Esophagus squamous epithelium (tissue), 5 donors: ENCODE measurements around the gene ARV1. TPM values are rescaled to one million over a fixed set of nuclear protein-coding genes. Genes with fewer than 3 reads are reported as not detected.
"Not testable (repeated sequence)": the region's sequence is repeated elsewhere in the genome, so short reads cannot be mapped to it uniquely, and the experiment has no call there.

ENCODE experiments used
- DNase-seq: peaks from one replicate; lab custom pipeline; 2025; lab: John Stamatoyannopoulos, UW
- H3K27ac ChIP-seq, 4 donors: fragments of 200-600 bp; sonication (generic); one replicate each; pipeline ENCODE4 v1.5.1; 2016 to 2019; ENCODE audit warnings: mild to moderate bottlenecking in 1 of 4
- H3K27me3 ChIP-seq, 4 donors: fragments of 200-600 bp; sonication (generic); 1 replicate in 3 of 4; 2 replicates in 1 of 4; pipeline versions ENCODE4 v1.5.1 to v1.6.0; 2017 to 2021; ENCODE audit warnings: antibody characterized with exemption in 1 of 4
- H3K36me3 ChIP-seq, 3 donors: fragments of 200-600 bp; sonication (generic); one replicate each; pipeline ENCODE4 v1.5.1; 2016 to 2019
- H3K4me1 ChIP-seq, 3 donors: fragments of 200-600 bp; sonication (generic); one replicate each; pipeline ENCODE4 v1.5.1; 2017 to 2019
- H3K4me3 ChIP-seq, 4 donors: fragments of 200-600 bp; sonication (generic); 1 replicate in 3 of 4; 2 replicates in 1 of 4; pipeline ENCODE4 v1.5.1; 2016 to 2019; ENCODE audit warnings: mild to moderate bottlenecking in 2 of 4, moderate library complexity in 1 of 4
- H3K9me3 ChIP-seq, 3 donors: fragments of 200-600 bp; sonication (generic); one replicate each; pipeline ENCODE4 v1.5.1; 2016 to 2019
- POLR2A ChIP-seq, 4 donors: fragments of 450-650 bp; IDR thresholded peaks; one replicate each; pipeline ENCODE4 v1.6.1; 2017; ENCODE audit warnings: antibody characterized with exemption in 4 of 4, mild to moderate bottlenecking in 4 of 4, moderate library complexity in 3 of 4
- WGBS, 2 donors: methylation state at CpG; one replicate each; pipeline ENCODE4 v1.1.5; 2018; 5-methylcytosine and 5-hydroxymethylcytosine counted together
- intact Hi-C: fragments of 100-400 bp; cut with DNase I; formaldehyde crosslinking; loops from one replicate; pipeline ENCODE4 v1.15.0; 2022
- total RNA-seq, 4 donors: library from RNA; depleted of rRNA; stranded (reverse); fragments of >200 nt; gene quantifications; one replicate each; pipeline ENCODE4 v1.1.0, GENCODE V29; 2016
- TF ChIP-seq, protein P1 (sequence below), 6 experiments: fragments of 450-650 bp in 4 of 6; fragments of 200-600 bp in 2 of 6; sonication (generic) in 2 of 6; IDR thresholded peaks; one replicate each; pipeline ENCODE4 v1.5.1; 2016 to 2019; ENCODE audit warnings: antibody characterized with exemption in 6 of 6, mild to moderate bottlenecking in 4 of 6, moderate library complexity in 4 of 6
- donor health status: DM: yes; HTN: yes; CAD: no.

Gene ARV1
- total RNA-seq, 4 donors from 2014 or later: 12.5 to 24.7 (median 23.0) TPM

DNA sequence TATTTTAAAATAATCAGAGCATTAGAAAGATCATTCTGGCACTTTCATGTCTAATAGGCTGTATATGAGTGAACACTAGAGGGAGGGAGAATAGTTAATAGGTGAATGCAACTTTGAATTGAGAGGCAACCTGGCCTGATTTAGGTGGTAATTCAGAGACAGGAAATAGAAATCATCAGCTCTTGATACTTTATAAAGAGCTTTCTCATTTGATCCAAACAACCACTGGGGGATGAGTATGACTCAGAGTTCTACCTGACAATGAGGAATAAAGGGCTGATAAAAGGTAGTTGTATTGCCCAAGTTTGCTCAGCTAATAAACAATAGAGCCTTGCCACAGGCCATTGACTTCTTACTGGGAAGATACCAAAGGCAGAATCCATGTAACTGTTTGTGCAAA lies 66.4 kb downstream of the ARV1 start:
- Histone ChIP-seq H3K9me3 (peaks cover 0 to 9% (median 5%) of the 10 kb centered on the region in 3 donors), H3K27ac (no peak overlapping the region), H3K4me3 (no peak overlapping the region), H3K27me3 (peaks cover 0 to 24% (median 0%) of the 10 kb centered on the region in 4 donors), H3K36me3 (no peaks in the 10 kb centered on the region), H3K4me1 (peaks cover 7 to 9% (median 8%) of the 10 kb centered on the region in 3 donors)
- TF ChIP-seq POLR2A (IDR thresholded peaks at IDR 0.05): no peak
- TF ChIP-seq, protein P1, sequence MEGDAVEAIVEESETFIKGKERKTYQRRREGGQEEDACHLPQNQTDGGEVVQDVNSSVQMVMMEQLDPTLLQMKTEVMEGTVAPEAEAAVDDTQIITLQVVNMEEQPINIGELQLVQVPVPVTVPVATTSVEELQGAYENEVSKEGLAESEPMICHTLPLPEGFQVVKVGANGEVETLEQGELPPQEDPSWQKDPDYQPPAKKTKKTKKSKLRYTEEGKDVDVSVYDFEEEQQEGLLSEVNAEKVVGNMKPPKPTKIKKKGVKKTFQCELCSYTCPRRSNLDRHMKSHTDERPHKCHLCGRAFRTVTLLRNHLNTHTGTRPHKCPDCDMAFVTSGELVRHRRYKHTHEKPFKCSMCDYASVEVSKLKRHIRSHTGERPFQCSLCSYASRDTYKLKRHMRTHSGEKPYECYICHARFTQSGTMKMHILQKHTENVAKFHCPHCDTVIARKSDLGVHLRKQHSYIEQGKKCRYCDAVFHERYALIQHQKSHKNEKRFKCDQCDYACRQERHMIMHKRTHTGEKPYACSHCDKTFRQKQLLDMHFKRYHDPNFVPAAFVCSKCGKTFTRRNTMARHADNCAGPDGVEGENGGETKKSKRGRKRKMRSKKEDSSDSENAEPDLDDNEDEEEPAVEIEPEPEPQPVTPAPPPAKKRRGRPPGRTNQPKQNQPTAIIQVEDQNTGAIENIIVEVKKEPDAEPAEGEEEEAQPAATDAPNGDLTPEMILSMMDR (IDR thresholded peaks at IDR 0.05): peak in 1 of 6 experiments; percentile 20
- no peak for DNase-seq
- intact Hi-C loops: no loop called here

DNA sequence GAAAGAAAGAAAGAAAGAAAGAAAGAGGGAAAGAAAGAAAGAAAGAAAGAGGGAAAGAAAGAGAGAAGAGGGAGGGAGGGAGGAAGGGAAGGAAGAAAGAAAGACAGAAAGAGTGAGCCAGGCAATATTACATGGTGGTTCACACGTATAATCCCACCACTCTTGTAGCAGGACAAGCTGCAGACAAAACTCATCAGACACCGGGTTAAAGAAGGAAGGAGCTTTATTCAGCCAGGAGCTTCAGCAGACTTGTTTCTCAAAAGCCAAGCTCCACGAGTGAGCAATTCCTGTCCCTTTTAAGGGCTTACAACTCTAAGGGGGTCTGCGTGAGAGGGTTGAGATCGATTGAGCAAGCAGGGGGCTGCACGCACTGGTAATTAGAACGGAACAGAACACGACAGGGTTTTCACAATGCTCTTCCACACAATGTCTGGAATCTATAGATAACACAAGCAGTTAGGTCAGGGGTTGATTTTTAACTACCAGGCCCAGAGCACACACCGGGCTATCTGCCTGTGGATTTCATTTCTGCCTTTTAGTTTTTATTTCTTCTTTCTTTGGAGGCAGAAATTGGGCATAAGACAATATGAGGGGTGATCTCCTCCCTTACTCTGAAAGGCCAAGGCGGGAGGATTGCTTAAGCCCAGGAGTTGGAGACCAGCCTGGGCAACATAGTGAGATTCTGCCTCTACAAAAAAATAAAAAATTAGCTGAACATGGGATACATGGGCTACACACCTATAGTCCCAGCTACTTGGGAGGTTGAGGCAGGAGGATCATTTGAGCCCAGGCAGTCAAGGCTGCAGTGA lies 67.2 kb downstream of the ARV1 start:
- peaks cover 0 to 21% (median 0%) of the 10 kb centered on the region in 4 donors for H3K27me3 ChIP-seq
- intact Hi-C loops: not testable (repeated sequence)

DNA sequence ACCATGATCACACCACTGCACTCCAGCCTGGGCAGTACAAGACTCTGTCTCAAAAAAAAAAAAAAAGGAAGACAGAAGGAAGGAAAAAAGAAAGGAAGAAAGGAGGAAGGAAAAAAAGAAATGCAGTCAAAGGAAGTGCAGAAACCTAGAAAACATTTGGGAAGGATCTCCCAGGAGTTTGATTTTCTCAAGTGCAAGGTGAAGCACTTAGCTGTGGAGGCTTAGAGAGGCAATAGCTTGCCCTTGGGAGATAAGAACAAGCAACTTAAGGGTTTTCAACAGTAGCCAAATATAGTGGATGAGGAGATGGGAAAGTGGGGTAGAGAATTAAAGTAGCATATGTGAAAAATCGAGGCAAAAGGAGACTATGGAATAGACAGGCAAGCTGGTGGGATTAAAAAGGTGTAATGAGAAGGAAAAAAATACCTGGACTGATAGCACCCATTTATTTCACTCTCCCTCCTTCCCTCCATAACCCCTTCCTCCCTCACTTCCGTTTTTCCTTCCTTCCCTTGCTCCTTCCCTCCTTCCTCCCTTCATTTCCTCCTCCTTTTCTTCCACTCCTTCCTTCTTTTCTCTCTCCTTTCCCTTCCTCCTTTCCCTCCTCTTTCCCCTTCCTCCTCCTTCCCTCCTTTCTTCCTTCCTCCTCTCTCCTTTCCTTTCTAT lies 68.0 kb downstream of the ARV1 start:
- no peaks in the 10 kb centered on the region for H3K4me1 ChIP-seq
- peaks cover 0 to 9% (median 5%) of the 10 kb centered on the region in 3 donors for H3K9me3 ChIP-seq
- 55 to 73% methylated on average over 2 of the region's 2 CpGs for WGBS, 2 donors
- H3K27me3 ChIP-seq: peaks cover 0 to 21% (median 0%) of the 10 kb centered on the region in 4 donors
- no peak overlapping the region for H3K27ac ChIP-seq
- no peaks in the 10 kb centered on the region for H3K36me3 ChIP-seq
- no peak for DNase-seq
- H3K4me3 ChIP-seq: no peak overlapping the region
- intact Hi-C loops: no loop called here
- TF ChIP-seq, protein P1 (IDR thresholded peaks at IDR 0.05): no peak
- no peak for TF ChIP-seq POLR2A (IDR thresholded peaks at IDR 0.05)

More for the DNA sequence above, 67.2 kb downstream of the ARV1 start:
- not testable (repeated sequence) for H3K9me3 ChIP-seq, H3K4me3 ChIP-seq, DNase-seq, H3K36me3 ChIP-seq, H3K27ac ChIP-seq, H3K4me1 ChIP-seq
- 85 to 86% methylated on average over 10 of the region's 10 CpGs for WGBS, 2 donors

DNA sequence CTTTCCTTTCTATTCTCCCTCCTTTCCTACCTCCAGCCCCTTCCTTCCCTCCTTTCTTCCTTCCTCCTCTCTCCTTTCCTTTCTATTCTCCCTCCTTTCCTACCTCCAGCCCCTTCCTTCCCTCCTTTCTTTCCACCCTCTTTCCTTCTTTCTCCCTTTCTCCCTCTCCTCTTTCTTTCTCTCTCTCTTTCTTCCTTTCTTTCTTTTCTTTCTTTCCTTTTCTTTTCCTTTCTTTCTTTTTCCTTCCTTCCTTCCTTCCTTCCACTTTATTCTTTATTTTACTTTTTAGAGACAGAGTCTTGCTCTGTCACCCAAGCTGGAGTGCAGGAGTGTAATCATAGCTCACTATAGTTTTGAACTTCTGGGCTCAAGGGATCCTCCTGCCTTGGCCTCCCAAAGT lies 68.6 kb downstream of the ARV1 start:
- H3K4me1 ChIP-seq, H3K4me3 ChIP-seq, intact Hi-C loops: not testable (repeated sequence)

DNA sequence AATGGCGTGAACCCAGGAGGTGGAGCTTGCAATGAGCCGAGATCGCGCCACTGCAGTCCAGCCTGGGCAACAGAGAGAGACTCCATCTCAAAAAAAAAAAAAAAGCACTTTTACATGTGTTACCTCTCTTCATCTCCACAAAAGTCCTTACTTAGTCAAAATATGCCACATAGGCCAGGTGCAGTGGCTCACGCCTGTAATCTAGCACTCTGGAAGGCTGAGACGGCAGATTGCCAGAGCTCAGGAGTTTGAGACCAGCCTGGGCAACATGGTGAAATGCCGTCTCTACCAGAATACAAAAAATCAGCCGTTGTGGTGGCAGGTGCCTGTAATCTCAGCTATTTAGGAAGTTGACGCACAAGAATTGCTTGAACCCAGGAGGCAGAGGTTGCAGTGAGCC lies 69.5 kb downstream of the ARV1 start:
- H3K4me3 ChIP-seq, H3K9me3 ChIP-seq, intact Hi-C loops, DNase-seq, H3K36me3 ChIP-seq, H3K4me1 ChIP-seq, H3K27ac ChIP-seq: not testable (repeated sequence)
- peaks cover 0 to 21% (median 0%) of the 10 kb centered on the region in 4 donors for H3K27me3 ChIP-seq
- WGBS, 2 donors: 84 to 85% methylated on average over 9 of the region's 9 CpGs

More for the DNA sequence above, 68.6 kb downstream of the ARV1 start:
- DNase-seq, H3K36me3 ChIP-seq, H3K9me3 ChIP-seq, H3K27ac ChIP-seq: not testable (repeated sequence)
- H3K27me3 ChIP-seq: peaks cover 0 to 21% (median 0%) of the 10 kb centered on the region in 4 donors

DNA sequence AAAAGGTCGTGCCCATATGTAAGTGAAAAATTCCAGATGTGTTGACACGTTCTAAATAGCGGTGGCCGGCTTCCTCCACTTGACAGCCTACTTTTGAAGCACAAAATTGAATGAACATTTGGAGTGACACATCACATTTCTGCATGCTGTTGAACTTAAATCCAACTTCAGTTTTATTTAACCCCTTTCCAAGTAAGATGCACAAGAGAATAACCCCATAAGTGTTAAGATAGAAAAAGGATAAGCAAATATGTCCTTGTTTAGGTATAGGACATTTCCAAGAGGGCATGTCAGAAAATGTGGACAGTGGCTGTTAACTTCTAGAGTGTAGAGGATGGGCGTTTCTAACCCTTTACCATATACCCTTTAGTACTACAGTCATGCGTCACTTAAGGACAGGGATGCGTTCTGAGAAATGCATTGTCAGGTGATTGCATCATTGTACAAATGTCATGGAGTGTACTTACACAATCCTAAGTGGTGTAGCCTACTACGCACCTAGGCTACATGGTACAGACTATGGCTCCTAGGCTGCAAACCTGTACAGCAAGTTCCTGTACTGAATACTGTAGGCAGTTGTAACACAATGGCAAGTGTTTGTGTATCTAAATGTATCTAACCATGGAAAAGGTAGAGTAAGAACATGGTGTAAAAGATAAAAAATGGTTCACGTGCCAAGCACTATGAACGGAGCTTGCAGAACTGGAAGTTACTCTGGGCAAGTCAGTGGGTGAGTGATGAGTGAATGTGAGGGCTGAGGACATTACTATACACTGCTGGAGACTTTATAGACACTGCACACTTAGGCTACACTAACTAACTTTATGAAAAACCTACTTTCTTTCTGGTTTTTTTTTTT lies 70.5 kb downstream of the ARV1 start:
- no peak for TF ChIP-seq POLR2A (IDR thresholded peaks at IDR 0.05)
- TF ChIP-seq, protein P1 (IDR thresholded peaks at IDR 0.05): no peak
- 61% methylated on average over 10 of the region's 10 CpGs for WGBS, 2 donors
- no peaks in the 10 kb centered on the region for H3K36me3 ChIP-seq
- peaks cover 0 to 6% (median 5%) of the 10 kb centered on the region in 3 donors for H3K9me3 ChIP-seq
- peaks cover 0 to 21% (median 0%) of the 10 kb centered on the region in 4 donors for H3K27me3 ChIP-seq
- no peak overlapping the region for H3K4me3 ChIP-seq
- peaks cover 0 to 16% (median 0%) of the 10 kb centered on the region in 3 donors for H3K4me1 ChIP-seq
- DNase-seq: no peak
- intact Hi-C loops: no loop called here
- no peak overlapping the region for H3K27ac ChIP-seq
